Loucy (cell line): ENCODE results near the gene CNTN1.

ENCODE experiments used
- EZH2phosphoT487 ChIP-seq: fragments of 200-600 bp; IDR thresholded peaks from 2 replicates; pipeline ENCODE4 v1.6.1; 2018; ENCODE audit warnings: antibody characterized with exemption, mild to moderate bottlenecking, moderate library complexity, borderline replicate concordance
- TF ChIP-seq, protein P1 (sequence below): fragments of 200-600 bp; sonication (generic); conservative IDR thresholded peaks from 2 replicates; pipeline ENCODE4 v1.5.1; 2014; ENCODE audit warnings: mild to moderate bottlenecking, antibody characterized with exemption, low read length

DNA sequence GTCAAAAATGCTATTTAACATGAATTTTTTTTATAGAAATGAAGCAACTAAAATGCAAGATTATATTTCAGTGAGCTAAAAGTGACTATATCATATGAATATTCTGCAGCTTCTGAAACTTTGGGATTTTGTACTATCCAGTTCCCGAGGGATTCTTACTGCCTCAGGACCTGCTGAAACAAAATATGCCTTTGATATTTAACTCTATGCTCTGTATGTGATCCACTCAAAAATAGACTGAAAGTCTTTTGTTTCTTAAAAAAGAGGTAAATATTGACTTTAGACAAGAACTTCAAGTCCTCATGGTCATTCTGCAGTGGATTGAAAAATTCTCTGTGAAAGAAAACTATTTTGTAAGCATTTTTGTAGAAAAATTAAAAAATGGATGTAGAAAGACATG, 22.4 kb downstream of the CNTN1 start:
- TF ChIP-seq, protein P1, sequence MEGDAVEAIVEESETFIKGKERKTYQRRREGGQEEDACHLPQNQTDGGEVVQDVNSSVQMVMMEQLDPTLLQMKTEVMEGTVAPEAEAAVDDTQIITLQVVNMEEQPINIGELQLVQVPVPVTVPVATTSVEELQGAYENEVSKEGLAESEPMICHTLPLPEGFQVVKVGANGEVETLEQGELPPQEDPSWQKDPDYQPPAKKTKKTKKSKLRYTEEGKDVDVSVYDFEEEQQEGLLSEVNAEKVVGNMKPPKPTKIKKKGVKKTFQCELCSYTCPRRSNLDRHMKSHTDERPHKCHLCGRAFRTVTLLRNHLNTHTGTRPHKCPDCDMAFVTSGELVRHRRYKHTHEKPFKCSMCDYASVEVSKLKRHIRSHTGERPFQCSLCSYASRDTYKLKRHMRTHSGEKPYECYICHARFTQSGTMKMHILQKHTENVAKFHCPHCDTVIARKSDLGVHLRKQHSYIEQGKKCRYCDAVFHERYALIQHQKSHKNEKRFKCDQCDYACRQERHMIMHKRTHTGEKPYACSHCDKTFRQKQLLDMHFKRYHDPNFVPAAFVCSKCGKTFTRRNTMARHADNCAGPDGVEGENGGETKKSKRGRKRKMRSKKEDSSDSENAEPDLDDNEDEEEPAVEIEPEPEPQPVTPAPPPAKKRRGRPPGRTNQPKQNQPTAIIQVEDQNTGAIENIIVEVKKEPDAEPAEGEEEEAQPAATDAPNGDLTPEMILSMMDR, result no peak
- TF ChIP-seq EZH2phosphoT487, result no peak
